Cardiac muscle cell (in vitro differentiated cells and primary cell): Measurements from ENCODE around the gene CD8A. TPM values are rescaled to one million over a fixed set of nuclear protein-coding genes. Genes with fewer than 3 reads are reported as not detected.

Experiments
- DNase-seq, 2 donors: peaks; one replicate each; pipeline versions ENCODE4 v3.0.0 to v3.0.0-alpha.2; 2010 to 2017; ENCODE audit warnings: low read depth in 1 of 2, low spot score in 1 of 2
- H3K27ac ChIP-seq: fragments of 200-600 bp; sonication (generic); 2 replicates; pipeline ENCODE4 v1.5.1; 2016
- H3K27me3 ChIP-seq: fragments of 200-600 bp; sonication (generic); 2 replicates; pipeline ENCODE4 v1.6.0; 2016; ENCODE audit warnings: control low read depth
- H3K36me3 ChIP-seq: fragments of 200-600 bp; sonication (generic); 2 replicates; pipeline ENCODE4 v1.5.1; 2016; ENCODE audit warnings: control low read depth
- H3K4me1 ChIP-seq: fragments of 200-600 bp; sonication (generic); 2 replicates; pipeline ENCODE4 v1.8.1; 2017; ENCODE audit warnings: low read depth, mild to moderate bottlenecking, mixed run types
- H3K4me3 ChIP-seq: fragments of 200-600 bp; sonication (generic); 2 replicates; pipeline ENCODE4 v1.5.1; 2016; ENCODE audit warnings: mild to moderate bottlenecking
- H3K9me3 ChIP-seq: fragments of 200-600 bp; sonication (generic); 2 replicates; pipeline ENCODE4 v1.5.1; 2017; ENCODE audit warnings: low read depth, mild to moderate bottlenecking, control low read depth
- polyA plus RNA-seq: library from polyadenylated mRNA; unstranded; fragments of >200 nt; fragmentation: Nextera tagmentation; extraction: Ambion mirVana; gene quantifications from 2 replicates; pipeline ENCODE4 v1.2.1, GENCODE V29; 2016
- total RNA-seq: library from RNA; depleted of rRNA; stranded (reverse); fragments of >200 nt; gene quantifications from 2 replicates; pipeline ENCODE4 v1.2.3, GENCODE V29; 2016
- TF ChIP-seq, protein P1 (sequence below): IDR thresholded peaks from 2 replicates; pipeline ENCODE4 v1.5.1; 2012; ENCODE audit warnings: low read depth, mild to moderate bottlenecking, low read length

Gene CD8A
- total and polyA plus RNA-seq, 2 experiments from 2014 or later: not detected

- Histone ChIP-seq H3K4me3 (no peak overlapping the region), H3K36me3 (no peaks in the 10 kb centered on the region), H3K27me3 (peaks cover 20% of the 10 kb centered on the region), H3K4me1 (no peaks in the 10 kb centered on the region), H3K9me3 (no peaks in the 10 kb centered on the region), H3K27ac (no peak overlapping the region)
- TF ChIP-seq, protein P1, sequence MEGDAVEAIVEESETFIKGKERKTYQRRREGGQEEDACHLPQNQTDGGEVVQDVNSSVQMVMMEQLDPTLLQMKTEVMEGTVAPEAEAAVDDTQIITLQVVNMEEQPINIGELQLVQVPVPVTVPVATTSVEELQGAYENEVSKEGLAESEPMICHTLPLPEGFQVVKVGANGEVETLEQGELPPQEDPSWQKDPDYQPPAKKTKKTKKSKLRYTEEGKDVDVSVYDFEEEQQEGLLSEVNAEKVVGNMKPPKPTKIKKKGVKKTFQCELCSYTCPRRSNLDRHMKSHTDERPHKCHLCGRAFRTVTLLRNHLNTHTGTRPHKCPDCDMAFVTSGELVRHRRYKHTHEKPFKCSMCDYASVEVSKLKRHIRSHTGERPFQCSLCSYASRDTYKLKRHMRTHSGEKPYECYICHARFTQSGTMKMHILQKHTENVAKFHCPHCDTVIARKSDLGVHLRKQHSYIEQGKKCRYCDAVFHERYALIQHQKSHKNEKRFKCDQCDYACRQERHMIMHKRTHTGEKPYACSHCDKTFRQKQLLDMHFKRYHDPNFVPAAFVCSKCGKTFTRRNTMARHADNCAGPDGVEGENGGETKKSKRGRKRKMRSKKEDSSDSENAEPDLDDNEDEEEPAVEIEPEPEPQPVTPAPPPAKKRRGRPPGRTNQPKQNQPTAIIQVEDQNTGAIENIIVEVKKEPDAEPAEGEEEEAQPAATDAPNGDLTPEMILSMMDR: no peak
- DNase-seq: no peak
Observed at GRCh38 chr2:86806059-86806857, 15.5 kb upstream of the CD8A start.

DNA sequence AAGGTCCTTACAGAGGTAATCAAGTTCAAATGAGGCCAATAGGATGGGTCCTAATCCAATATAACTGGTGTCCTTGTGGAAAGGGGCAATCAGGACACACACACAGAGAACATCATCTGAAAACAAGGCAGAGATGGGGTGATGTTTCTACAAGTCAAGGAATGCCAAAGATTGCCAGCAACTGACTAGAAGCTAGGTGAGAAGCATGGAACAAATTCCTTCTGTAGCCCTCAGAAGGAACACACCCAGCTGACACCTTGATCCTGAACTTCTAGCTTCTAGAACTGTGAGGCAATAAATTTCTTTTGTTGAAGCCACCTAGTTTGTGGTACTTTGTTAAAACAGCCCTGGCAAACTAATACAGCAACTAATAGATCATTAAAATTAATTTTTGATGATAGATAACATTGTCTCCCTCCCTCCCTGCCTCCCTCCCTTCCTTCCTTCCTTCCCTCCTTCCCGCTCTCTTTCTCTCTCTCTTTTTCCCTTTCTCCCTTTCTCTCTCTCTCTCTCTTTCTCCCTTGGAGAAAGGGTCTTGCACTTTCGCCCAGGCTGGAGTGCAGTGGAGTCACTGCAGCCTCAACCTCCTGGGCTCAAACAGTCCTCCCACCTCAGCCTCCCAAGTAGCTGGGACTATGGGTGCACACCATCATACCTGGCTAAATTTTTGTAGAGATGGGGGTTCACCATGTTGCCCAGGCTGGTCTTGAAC, 10.3 kb upstream of the CD8A start:
- peaks cover 11% of the 10 kb centered on the region for H3K27me3 ChIP-seq
- TF ChIP-seq, protein P1: no peak
- H3K4me3 ChIP-seq: no peak overlapping the region
- no peaks in the 10 kb centered on the region for H3K9me3 ChIP-seq
- no peaks in the 10 kb centered on the region for H3K36me3 ChIP-seq
- no peaks in the 10 kb centered on the region for H3K4me1 ChIP-seq
- no peak overlapping the region for H3K27ac ChIP-seq
- no peak for DNase-seq

GRCh38 chr2:86794861-86795260, 4.1 kb upstream of the CD8A start:
- no peaks in the 10 kb centered on the region for H3K4me1 ChIP-seq
- H3K27ac ChIP-seq: no peak overlapping the region
- TF ChIP-seq, protein P1: no peak
- H3K9me3 ChIP-seq: no peaks in the 10 kb centered on the region
- no peak for DNase-seq
- H3K27me3 ChIP-seq: peaks cover 57% of the 10 kb centered on the region
- H3K4me3 ChIP-seq: no peak overlapping the region
- H3K36me3 ChIP-seq: no peaks in the 10 kb centered on the region

- Histone ChIP-seq H3K36me3 (no peaks in the 10 kb centered on the region), H3K9me3 (no peaks in the 10 kb centered on the region), H3K4me3 (no peak overlapping the region), H3K27ac (no peak overlapping the region), H3K4me1 (no peaks in the 10 kb centered on the region), H3K27me3 (peaks cover 68% of the 10 kb centered on the region)
- no peak for DNase-seq
- TF ChIP-seq, protein P1: no peak
Observed at GRCh38 chr2:86793752-86794151, 3.0 kb upstream of the CD8A start.

DNA sequence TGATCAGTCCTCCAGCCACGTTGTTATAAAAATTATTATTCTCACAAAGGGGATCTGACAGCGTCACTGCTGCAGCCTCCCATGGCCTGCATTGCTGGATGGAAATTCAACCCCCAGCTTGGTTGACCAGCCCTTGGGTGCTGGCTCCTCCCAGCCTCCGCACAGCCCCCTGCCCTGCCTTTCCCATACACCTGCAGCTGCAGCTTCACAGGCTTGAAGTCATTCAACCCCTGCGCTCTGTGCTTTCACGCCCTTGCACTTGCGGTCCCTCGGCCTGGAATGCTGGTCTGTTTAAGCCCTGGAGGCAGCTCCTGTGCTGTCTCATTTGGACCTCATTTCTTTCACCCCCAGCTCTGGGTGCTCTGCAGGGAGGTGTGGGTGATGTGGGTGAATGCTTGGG, 860 bp upstream of the CD8A start:
- H3K9me3 ChIP-seq: no peaks in the 10 kb centered on the region
- peaks cover 87% of the 10 kb centered on the region for H3K27me3 ChIP-seq
- no peaks in the 10 kb centered on the region for H3K4me1 ChIP-seq
- no peak overlapping the region for H3K27ac ChIP-seq
- no peak overlapping the region for H3K4me3 ChIP-seq
- DNase-seq: no peak
- no peaks in the 10 kb centered on the region for H3K36me3 ChIP-seq
- TF ChIP-seq, protein P1: no peak
